Lung (tissue), 12 donors: Measurements from ENCODE around the gene SEC14L5. TPM values are rescaled to one million over a fixed set of nuclear protein-coding genes. Genes with fewer than 3 reads are reported as not detected.

Experiments used
- ATAC-seq: fragments of 200-7000 bp; cut with Tn5 transposase; one replicate; pipeline ENCODE4 v1.9.1; 2020; ENCODE audit warnings: moderate number of reproducible peaks; ENCODE audit not compliant: insufficient read depth, low FRiP score
- DNase-seq, 3 donors: peaks; one replicate each; pipeline ENCODE4 v3.0.0-alpha.2; 2013 to 2017
- H3K27ac ChIP-seq, 2 donors: one replicate each; pipeline ENCODE4 v1.5.1; 2013; ENCODE audit warnings: mild to moderate bottlenecking in 2 of 2, moderate library complexity in 2 of 2, control low read depth in 1 of 2, inconsistent platforms in 1 of 2, low read depth in 1 of 2, low read length in 1 of 2
- H3K27me3 ChIP-seq, 3 donors: one replicate each; pipeline ENCODE4 v1.5.1; 2013; ENCODE audit warnings: low read length in 2 of 3; ENCODE audit not compliant: control insufficient read depth in 3 of 3, insufficient read depth in 3 of 3
- H3K36me3 ChIP-seq, 4 donors: one replicate each; pipeline ENCODE4 v1.5.1; 2013; ENCODE audit warnings: low read length in 4 of 4, mild to moderate bottlenecking in 1 of 4, moderate library complexity in 1 of 4; ENCODE audit not compliant: control insufficient read depth in 4 of 4, insufficient read depth in 4 of 4
- H3K4me1 ChIP-seq, 5 donors: one replicate each; pipeline ENCODE4 v1.5.1; 2013; ENCODE audit warnings: low read length in 5 of 5, mild to moderate bottlenecking in 2 of 5, moderate library complexity in 1 of 5; ENCODE audit not compliant: control insufficient read depth in 5 of 5, insufficient read depth in 5 of 5
- H3K4me3 ChIP-seq: one replicate; pipeline ENCODE4 v1.5.1; 2013; ENCODE audit warnings: mild to moderate bottlenecking, control low read depth, moderate library complexity
- H3K9ac ChIP-seq, 2 donors: one replicate each; pipeline ENCODE4 v1.5.1; 2013; ENCODE audit warnings: low read length in 2 of 2, control low read depth in 1 of 2; ENCODE audit not compliant: insufficient read depth in 1 of 2
- H3K9me3 ChIP-seq, 4 donors: one replicate each; pipeline ENCODE4 v1.5.1; 2013; ENCODE audit warnings: low read length in 3 of 4, mild to moderate bottlenecking in 1 of 4, moderate library complexity in 1 of 4; ENCODE audit not compliant: control insufficient read depth in 4 of 4, insufficient read depth in 3 of 4
- WGBS, 2 donors: extraction: QIAGEN DNeasy Blood & Tissue Kit; methylation state at CpG; one replicate each; pipeline ENCODE4 v1.1.7; 2013; 5-methylcytosine and 5-hydroxymethylcytosine counted together
- polyA plus RNA-seq, 2 donors: library from polyadenylated mRNA; stranded (reverse); fragments of 200-250 nt; gene quantifications; one replicate each; pipeline ENCODE4 v1.2.1, GENCODE V29; 2013
- total RNA-seq, 2 donors: library from RNA; depleted of rRNA in 1 of 2; stranded (reverse); fragments of >200 nt in 1 of 2; gene quantifications; one replicate each; pipeline ENCODE4 v1.2.1, GENCODE V29; 2014 to 2021
- TF ChIP-seq, protein P1 (sequence below): IDR thresholded peaks from 2 replicates; pipeline ENCODE4 v1.5.1; 2012; ENCODE audit warnings: mild to moderate bottlenecking; ENCODE audit errors: control extremely low read depth, extremely low read depth
- donor health status: control.
- donor health status: control.
- donor health status: Bipolar disorder and iron deficiency.
- donor health status: healthy.
- donor health status: DM: yes; HTN: yes; CAD: no.

The SEC14L5 gene
- total and polyA plus RNA-seq, 4 donors: 0.10 to 0.98 (median 0.28) TPM

GRCh38 chr16:4925293-4925607 lies 32.9 kb upstream of the SEC14L5 start:
- DNase-seq: no peak
- no peak overlapping the region for H3K27ac ChIP-seq
- no peak overlapping the region for H3K9ac ChIP-seq
- 61 to 83% methylated on average over 5 of the region's 5 CpGs for WGBS, 2 donors
- no peaks in the 10 kb centered on the region for H3K27me3 ChIP-seq
- no peaks in the 10 kb centered on the region for H3K36me3 ChIP-seq
- H3K4me1 ChIP-seq: peaks cover 0 to 13% (median 0%) of the 10 kb centered on the region in 5 donors
- no peak overlapping the region for H3K4me3 ChIP-seq
- ATAC-seq: no peak
- H3K9me3 ChIP-seq: peaks cover 0 to 8% (median 2%) of the 10 kb centered on the region in 4 donors
- TF ChIP-seq, protein P1, sequence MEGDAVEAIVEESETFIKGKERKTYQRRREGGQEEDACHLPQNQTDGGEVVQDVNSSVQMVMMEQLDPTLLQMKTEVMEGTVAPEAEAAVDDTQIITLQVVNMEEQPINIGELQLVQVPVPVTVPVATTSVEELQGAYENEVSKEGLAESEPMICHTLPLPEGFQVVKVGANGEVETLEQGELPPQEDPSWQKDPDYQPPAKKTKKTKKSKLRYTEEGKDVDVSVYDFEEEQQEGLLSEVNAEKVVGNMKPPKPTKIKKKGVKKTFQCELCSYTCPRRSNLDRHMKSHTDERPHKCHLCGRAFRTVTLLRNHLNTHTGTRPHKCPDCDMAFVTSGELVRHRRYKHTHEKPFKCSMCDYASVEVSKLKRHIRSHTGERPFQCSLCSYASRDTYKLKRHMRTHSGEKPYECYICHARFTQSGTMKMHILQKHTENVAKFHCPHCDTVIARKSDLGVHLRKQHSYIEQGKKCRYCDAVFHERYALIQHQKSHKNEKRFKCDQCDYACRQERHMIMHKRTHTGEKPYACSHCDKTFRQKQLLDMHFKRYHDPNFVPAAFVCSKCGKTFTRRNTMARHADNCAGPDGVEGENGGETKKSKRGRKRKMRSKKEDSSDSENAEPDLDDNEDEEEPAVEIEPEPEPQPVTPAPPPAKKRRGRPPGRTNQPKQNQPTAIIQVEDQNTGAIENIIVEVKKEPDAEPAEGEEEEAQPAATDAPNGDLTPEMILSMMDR: no peak

DNA sequence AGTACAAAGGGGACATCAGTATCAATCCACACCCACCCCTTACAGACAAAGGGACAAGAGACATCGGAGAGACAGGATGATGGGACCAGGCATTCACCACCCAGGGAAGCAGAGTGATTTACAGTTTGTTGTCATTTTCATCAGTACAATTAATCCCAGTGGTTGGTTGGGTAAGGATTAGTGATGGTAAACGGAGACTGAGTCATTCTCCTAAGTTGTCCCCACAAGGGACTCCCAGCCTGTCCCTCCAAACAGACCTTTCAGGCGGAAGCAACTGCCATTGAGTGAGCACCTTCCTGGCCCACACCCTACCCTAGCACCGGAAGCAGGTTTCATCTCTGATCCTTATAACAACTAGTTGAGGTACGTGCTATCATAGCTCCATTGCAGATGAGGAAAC lies 32.3 kb upstream of the SEC14L5 start:
- H3K4me3 ChIP-seq: no peak overlapping the region
- WGBS, 2 donors: 92% methylated on average over 5 of the region's 5 CpGs
- no peaks in the 10 kb centered on the region for H3K27me3 ChIP-seq
- TF ChIP-seq, protein P1: no peak
- DNase-seq: no peak
- no peak overlapping the region for H3K9ac ChIP-seq
- peaks cover 0 to 8% (median 2%) of the 10 kb centered on the region in 4 donors for H3K9me3 ChIP-seq
- no peak for ATAC-seq
- no peaks in the 10 kb centered on the region for H3K36me3 ChIP-seq
- H3K4me1 ChIP-seq: peaks cover 0 to 13% (median 0%) of the 10 kb centered on the region in 5 donors
- peak overlapping the region in 1 of 2 donors; percentile 54 for H3K27ac ChIP-seq

GRCh38 chr16:4926928-4927327 lies 31.2 kb upstream of the SEC14L5 start:
- TF ChIP-seq, protein P1: no peak
- 98% methylated on average over 2 of the region's 2 CpGs for WGBS, 2 donors
- H3K27ac ChIP-seq: no peak overlapping the region
- no peak for DNase-seq
- peaks cover 0 to 8% (median 1%) of the 10 kb centered on the region in 4 donors for H3K9me3 ChIP-seq
- H3K4me1 ChIP-seq: peaks cover 0 to 13% (median 0%) of the 10 kb centered on the region in 5 donors
- no peaks in the 10 kb centered on the region for H3K36me3 ChIP-seq
- H3K9ac ChIP-seq: no peak overlapping the region
- H3K27me3 ChIP-seq: no peaks in the 10 kb centered on the region
- H3K4me3 ChIP-seq: no peak overlapping the region
- no peak for ATAC-seq

DNA sequence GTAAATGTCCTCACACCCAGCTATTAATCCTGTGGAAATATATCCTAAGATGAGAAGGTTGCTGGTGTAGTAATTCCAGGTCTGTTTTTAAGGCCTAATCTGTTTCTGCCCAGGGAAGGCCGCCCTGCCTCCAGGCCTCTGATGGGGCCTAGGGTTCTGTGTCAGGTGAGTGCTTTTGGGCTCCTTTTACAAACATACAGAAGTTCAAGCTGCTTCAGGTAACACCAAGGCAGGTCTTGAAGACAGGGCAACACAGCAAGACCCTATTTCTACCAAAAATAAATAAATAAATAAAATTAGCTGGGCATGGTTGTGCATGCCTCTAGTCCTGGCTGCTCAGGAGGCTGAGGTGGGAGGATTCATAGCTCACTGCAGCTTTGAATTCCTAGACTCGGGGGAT lies 30.5 kb upstream of the SEC14L5 start:
- no peak for ATAC-seq
- no peak overlapping the region for H3K9ac ChIP-seq
- no peak overlapping the region for H3K27ac ChIP-seq
- H3K4me1 ChIP-seq: peaks cover 0 to 13% (median 0%) of the 10 kb centered on the region in 5 donors
- no peak for DNase-seq
- H3K36me3 ChIP-seq: no peaks in the 10 kb centered on the region
- TF ChIP-seq, protein P1: no peak
- no peaks in the 10 kb centered on the region for H3K27me3 ChIP-seq
- no peak overlapping the region for H3K4me3 ChIP-seq
- 69 to 91% methylated on average over 2 of the region's 2 CpGs for WGBS, 2 donors
- H3K9me3 ChIP-seq: peaks cover 0 to 8% (median 1%) of the 10 kb centered on the region in 4 donors
